Anterior cingulate cortex (tissue), 58 donors: ENCODE data around the gene SRRM3.
"Not testable (repeated sequence)": the region's sequence is repeated elsewhere in the genome, so short reads cannot be mapped to it uniquely, and the experiment has no call there.

Source experiments
- DNase-seq, 58 donors: peaks; one replicate each; lab custom pipeline; 2025; lab: John Stamatoyannopoulos, UW

SRRM3 gene

GRCh38 chr7:76187272-76187671 is 14.4 kb upstream of the SRRM3 start:
- DNase-seq, result no peak

GRCh38 chr7:76189276-76189675 is 12.4 kb upstream of the SRRM3 start:
- DNase-seq, result no peak

- DNase-seq, result no peak
These were observed 9.9 kb upstream of the SRRM3 start for GRCh38 chr7:76191783-76192240.

GRCh38 chr7:76193466-76193865 is 8.2 kb upstream of the SRRM3 start:
- no peak for DNase-seq

DNA sequence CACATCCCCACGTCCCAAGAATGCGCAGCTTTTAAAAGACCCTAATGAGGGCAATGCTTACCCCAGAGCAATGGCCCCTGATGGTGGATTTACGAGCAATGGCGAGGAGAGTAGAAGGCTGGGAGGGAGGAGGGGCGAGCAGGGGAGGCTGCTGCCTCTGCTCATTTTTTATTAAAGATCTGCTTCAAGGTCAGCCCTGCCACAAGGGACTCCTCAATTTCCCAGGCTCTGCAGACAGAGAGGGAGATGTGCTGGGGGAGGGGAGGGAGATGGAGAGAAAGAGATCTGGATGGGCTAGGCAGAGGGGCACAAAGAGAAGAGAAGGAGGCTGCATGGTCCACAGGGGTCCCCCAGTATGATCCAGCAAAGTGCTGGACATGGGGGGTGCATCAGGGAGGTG is 7.8 kb upstream of the SRRM3 start:
- no peak for DNase-seq

DNA sequence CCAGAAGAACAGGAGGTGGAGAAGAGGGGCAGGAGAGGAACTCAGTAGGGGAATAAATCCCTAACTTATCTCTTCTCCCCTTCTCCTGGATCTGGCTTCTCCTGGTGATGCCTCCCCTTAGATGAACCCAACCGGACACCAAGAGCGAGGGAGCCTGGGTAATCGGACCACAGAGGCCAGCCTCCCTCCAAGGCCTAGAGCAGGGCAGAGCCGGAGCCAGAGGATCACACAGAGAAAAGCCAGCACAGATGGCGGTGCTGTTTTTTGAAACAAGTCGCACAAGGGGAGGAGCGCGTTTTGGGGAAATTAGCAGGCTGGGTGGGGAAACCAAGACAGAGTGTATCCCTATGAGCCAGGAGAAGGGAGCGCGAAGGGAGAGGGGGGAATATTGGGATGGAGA is 4.9 kb upstream of the SRRM3 start:
- no peak for DNase-seq

- no peak for DNase-seq
These were observed 3.5 kb upstream of the SRRM3 start for GRCh38 chr7:76198202-76198601.

- peak in 12 of 58 donors; percentile 4 to 51 (median 12) for DNase-seq
These were observed 952 bp downstream of the SRRM3 start for GRCh38 chr7:76202666-76203030.

GRCh38 chr7:76204147-76204546 is 2.5 kb downstream of the SRRM3 start:
- DNase-seq, result no peak

- peak in 16 of 58 donors; percentile 5 to 46 (median 14) for DNase-seq
These were observed 4.9 kb downstream of the SRRM3 start for GRCh38 chr7:76206633-76207032.

DNA sequence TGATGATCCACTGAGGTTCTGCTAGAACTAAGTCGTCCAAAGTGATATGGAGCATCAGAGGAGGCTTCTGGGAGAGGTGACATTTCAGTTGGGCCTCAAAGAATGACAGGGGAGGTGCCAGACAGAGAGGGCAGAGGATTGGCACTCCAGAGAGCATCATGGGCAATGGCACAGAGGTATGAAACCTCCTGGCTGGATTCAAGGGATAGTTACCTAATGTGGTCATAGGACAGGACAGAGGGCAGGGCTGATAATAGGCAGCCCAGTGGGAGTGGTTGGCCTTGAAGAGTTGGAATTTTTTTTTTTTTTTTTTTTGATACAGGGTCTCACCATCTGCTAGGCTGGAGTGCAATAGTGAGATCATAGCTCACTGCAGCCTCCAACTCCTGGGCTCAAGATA is 7.6 kb downstream of the SRRM3 start:
- DNase-seq, result no peak

DNA sequence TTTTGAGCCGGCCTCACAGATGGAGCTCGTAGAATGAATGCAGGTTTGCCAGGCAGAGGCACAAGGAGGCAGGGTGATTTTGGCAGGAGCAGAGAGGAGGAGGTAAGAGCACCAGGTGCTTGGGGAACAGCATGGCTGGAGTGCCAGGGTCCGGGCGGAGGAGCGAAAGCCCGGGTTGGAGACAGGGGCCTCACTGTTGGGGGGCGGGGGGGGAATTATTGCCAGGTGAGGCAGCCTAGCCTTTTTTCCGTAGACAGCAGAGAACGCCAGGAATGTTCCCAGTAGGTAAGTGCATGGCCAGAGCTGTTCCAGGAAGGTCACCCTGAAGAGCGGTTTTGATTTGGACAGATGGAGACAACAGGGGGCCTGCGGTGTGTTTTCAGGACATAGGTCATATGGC is 9.5 kb downstream of the SRRM3 start:
- no peak for DNase-seq

- DNase-seq, result not testable (repeated sequence)
These were observed 13.7 kb downstream of the SRRM3 start for GRCh38 chr7:76215349-76215748.

GRCh38 chr7:76216381-76217082 is 14.8 kb downstream of the SRRM3 start:
- no peak for DNase-seq

- DNase-seq, result peak in 4 of 58 donors; percentile 3 to 46 (median 20)
These were observed 16.4 kb downstream of the SRRM3 start for GRCh38 chr7:76217942-76218566.

GRCh38 chr7:76220185-76221057 is 18.7 kb downstream of the SRRM3 start:
- peak in 50 of 58 donors; percentile 7 to 85 (median 40) for DNase-seq

GRCh38 chr7:76222333-76222732 is 20.6 kb downstream of the SRRM3 start:
- no peak for DNase-seq

DNA sequence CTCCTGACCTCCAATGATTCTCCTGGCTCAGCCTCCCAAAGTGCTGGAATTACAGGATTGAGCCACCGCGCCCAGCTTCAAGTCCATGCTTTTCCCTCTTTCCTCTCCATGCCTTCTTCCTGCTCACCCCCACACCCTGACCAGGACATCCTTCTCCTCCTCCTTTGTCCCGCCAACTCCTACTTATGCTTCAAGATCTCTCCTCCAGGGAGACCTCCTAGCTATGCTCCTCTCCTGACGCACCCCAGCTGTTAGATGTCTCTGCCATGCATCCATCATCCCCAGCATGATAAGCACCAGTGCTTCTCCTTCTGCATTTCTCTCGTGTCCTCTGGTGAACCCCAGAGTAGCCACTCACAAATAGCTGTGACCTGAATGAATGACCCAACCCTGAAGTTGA is 21.1 kb downstream of the SRRM3 start:
- DNase-seq, result no peak

DNA sequence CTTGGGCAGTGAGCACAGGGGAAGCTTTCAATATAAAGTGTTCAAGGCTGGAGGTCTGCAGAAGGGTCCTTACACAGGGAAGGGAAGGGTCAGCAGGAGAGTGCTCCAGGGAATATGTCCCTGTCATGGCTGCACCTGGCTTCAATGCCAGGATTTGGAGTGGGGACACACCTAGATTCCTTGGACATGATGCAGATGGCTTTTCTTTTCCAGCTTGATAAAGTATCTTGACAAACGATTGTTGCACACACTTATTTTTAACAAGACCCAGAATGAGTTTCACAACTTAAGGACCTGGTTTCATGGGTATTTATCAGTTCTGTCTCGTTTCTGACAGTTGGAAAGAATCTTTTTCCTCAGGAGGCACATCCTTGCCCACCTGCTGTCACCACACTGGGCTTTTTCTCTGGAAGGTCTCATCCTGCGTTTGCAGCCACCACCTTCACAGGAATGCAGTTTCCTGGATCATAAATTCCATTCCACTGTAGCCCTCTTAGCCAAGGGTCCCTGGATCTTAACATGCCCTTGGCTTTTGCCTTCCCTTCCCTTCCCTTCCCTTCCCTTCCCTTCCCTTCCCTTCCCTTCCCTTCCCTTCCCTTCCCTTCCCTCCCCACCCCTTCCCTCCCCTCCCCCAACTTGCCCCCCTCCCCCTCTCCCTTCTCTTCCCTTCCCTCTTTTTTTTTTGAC is 21.7 kb downstream of the SRRM3 start:
- no peak for DNase-seq

- DNase-seq, result no peak
These were observed 23.0 kb downstream of the SRRM3 start for GRCh38 chr7:76224695-76225094.

GRCh38 chr7:76225379-76225778 is 23.7 kb downstream of the SRRM3 start:
- DNase-seq, result peak in 1 of 58 donors; percentile 1
